CD4-positive, alpha-beta T cell treated with Interleukin-17A for 4 hours (primary cell): Measurements from ENCODE around the gene TXNDC5.

Experiments
- DNase-seq: peaks from one replicate; pipeline ENCODE4 v3.0.0-alpha.2; 2020; ENCODE audit warnings: mixed read lengths

The TXNDC5 gene

DNA sequence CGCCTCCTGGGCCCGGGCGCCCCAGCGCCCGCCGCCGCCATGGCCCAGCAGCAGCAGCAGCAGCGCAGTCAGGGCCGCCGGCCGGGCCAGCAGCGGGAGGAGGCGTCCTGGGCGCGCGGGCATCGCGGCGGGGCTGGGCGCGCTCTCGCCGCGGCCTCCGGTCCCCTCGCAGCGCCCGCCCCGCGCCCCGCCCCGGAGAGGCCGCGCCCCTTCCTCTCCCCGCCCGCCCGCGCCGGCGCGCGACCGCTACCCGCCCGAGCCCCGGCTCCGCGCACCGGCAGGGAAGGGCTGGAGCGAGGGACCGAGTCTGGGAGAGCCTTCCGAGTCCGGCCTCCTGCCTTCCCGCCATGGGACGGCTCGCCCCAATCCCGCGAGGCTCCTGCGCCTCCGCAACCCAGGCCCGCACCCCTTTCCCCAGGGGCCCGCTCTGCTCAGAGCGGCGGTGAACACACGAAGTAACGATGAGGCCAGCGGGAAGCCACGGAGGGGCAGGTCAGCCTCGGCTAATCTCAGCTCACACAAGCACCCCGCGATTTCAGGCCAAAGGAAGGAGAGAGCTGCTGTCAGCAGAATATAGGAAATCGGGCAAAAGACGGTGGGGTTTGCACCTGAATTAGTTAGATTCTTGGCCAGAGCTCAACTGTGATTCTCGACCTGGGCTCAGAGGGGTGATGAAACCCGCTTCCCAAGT, at the start of gene TXNDC5:
Gene TXNDC5, minus strand, starts transcription at position 135 of the 691 bp plus-strand sequence. Its CDS starts 12 bp downstream, at position 123.
- peak; percentile 83 for DNase-seq

DNA sequence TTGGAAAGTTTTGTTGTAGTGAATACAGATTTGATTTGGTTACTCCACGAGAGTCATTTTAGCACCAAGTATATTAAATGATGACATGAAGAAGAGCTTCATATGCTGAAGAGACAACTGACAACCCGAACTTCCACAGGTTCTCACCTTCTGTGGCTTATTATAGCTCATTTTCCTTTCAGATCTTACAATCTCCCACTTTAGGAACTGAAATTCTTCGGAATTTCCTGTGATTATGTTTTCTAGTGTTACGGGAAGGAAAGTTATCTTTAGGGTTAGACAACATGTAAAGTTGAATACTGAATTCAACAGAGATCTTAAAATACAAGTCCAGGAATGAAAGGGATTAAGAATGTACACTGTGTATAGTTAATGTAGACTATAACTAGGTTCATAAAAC, 49.6 kb upstream of the TXNDC5 start:
- no peak for DNase-seq

DNA sequence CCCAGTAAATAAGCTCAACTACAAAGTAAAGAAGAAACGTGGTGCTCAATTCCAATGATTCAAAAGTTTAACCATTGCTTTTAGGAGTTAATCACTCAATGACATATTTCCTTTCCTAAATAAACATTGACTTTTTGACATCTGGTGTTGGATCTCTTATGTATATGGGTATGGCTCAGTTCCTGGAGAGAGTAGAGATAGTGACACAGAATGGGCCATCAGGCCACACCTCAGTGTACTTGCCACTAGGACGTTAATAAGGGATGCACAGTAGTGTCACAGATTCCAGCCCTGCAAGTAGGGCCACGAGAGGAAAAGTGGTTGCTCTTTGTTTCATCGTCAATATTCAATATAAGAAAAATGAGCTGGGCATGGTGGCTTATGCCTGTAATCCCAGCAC, 48.9 kb upstream of the TXNDC5 start:
- no peak for DNase-seq

GRCh38 chr6:7958464-7958863, 47.9 kb upstream of the TXNDC5 start:
- no peak for DNase-seq

GRCh38 chr6:7956257-7956656, 45.7 kb upstream of the TXNDC5 start:
- no peak for DNase-seq

- no peak for DNase-seq
Observed at GRCh38 chr6:7954477-7955200, 44.1 kb upstream of the TXNDC5 start.

GRCh38 chr6:7953753-7954152, 43.2 kb upstream of the TXNDC5 start:
- DNase-seq, result no peak

- no peak for DNase-seq
Observed at GRCh38 chr6:7939864-7940228, 29.3 kb upstream of the TXNDC5 start.

DNA sequence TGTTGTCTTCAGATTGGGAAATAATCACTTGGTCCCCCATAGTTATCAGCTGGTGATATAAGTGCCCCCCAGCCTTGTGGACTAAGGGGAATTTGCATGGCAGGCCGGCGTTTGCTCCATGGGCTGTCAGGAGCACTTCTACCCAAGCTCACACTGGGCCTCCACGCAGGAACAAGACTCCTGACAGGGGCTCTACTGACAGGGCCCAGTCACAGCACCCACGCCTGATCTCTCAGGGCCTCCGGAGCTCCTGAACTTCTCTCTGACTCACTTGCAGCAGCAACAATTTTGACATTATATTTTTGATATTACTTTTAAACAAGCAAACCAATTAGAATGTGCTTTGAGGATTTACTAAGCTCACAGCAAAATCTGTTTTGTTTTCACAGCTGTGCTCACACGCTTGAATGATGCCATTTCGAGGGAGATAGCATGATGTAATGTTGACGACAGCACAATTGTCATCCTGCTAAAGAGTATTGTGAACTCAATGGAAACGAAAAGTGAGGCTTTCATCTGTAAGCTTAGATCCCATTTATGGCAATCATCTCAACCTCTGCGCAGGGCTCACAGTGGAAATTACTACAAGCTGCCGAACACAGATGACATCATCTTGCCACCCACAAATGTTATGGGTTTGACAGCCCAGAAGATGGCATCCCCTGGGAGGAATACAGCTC, 28.7 kb upstream of the TXNDC5 start:
- no peak for DNase-seq

DNA sequence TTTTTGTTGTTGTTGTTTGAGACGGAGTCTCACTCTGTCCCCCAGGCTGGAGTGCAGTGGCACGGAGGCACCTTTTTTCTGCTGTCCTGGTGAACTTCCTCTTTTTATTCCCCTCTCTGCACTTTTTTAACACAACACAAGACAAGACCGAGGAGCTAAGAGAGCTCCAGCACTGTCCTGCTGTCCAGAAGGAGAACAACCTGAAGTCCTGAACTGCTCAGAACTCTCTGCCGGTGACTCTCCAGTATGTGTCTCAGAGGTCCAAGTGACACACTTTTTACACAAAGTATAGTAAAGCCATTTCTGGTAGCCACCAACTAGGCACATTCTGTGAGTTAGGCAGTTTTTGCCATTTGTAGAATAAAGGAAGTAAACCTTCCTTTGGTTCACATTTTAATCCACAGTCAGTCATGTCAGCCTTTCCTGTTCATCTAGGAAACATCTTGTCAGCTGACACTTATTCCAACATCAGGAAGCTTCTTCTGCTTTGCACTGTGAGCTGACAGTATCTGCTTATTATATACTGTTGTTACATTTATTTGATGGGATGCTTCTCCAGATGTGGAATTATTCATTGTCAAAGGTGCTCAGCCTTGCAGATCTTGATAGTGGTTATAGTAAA, 28.1 kb upstream of the TXNDC5 start:
- no peak for DNase-seq

GRCh38 chr6:7933794-7934193, 23.2 kb upstream of the TXNDC5 start:
- DNase-seq, result no peak

GRCh38 chr6:7932625-7933024, 22.0 kb upstream of the TXNDC5 start:
- no peak for DNase-seq

- DNase-seq, result no peak
Observed at GRCh38 chr6:7924867-7925266, 14.3 kb upstream of the TXNDC5 start.

GRCh38 chr6:7922596-7922995, 12.0 kb upstream of the TXNDC5 start:
- DNase-seq, result no peak

DNA sequence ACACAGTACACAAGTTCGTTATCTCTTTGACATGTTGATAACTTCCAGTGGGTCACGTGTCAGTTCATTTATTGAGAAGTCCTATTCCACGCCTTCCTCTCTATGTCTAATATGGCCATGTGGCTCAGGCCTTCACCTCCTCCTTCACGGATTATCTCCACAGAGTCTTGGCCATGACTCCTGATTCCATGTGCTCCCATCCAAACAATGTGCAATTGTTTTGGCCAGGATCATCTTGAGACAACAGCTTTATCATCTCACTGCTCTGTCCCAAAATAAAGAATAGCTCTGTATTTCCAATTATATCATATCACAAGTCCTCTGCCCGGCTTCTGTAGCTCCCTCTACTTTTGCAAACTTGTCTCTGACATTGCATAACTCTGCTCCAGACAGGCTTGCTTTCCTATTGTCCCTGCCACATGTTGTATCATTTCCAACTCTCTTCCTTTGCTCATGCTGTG, 11.1 kb upstream of the TXNDC5 start:
- DNase-seq, result no peak

DNA sequence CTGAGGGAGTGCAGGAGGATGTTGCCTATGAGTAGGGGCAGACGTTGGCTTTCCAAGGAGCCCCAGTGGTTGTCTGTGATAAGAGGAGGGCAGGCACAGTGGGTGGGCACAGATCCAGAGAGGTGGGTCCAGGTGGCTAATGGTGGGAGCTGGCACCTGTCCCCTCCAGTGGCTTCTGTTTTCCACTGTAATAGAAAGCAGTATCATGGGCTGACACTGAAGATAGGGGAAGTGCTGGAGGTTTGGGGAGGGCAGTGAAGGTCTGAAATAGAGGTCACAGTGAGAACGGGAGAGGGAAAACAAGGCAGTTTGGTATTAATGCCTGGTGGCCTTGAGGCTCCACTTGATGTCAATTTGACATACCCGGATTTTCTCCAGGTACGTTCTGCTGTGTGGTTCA, 10.5 kb upstream of the TXNDC5 start:
- no peak for DNase-seq

DNA sequence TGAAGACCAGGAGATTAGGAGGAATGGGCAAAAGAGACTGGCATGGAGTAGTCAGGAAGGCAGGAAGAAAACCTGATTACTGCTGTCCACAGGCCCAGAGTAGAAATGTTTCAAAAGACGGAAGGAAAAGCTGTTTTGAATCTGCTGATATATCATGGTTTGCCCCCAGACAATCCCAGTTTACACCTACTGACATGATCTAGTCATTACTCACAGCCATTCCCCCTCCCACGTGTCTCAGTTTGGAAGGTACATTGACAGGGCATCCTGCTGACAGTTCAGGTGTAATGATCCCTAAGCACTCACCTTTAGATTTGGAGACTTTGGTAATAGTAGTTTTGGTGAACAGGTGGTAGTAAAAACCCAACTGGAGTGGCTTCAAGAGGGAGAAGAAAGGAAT, 9.8 kb upstream of the TXNDC5 start:
- DNase-seq, result no peak

- peak; percentile 21 for DNase-seq
Observed at GRCh38 chr6:7919871-7920270, 9.3 kb upstream of the TXNDC5 start.

GRCh38 chr6:7918403-7918802, 7.8 kb upstream of the TXNDC5 start:
- no peak for DNase-seq

GRCh38 chr6:7917729-7918128, 7.1 kb upstream of the TXNDC5 start:
- DNase-seq, result no peak

- no peak for DNase-seq
Observed at GRCh38 chr6:7916959-7917358, 6.4 kb upstream of the TXNDC5 start.

GRCh38 chr6:7914991-7915789, 4.6 kb upstream of the TXNDC5 start:
- DNase-seq, result no peak

DNA sequence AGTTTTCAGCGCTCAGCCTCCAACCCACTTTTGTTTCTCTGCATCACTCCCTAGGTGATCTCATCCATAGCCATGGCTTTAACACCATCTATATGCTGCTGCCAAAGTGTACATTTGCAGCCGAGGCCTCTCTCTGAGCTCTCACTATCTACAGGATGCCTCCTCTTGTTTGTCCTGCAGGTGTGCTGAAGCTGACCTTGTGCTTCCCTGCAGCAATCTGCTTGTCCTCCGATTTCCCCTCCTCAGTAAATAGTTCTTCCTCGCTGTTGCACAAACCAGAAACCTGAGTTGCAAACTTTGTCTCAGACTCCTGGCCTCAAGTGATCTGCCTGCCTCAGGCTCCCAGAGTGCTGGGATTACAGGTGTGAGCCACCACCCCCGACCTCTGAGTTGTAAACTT, 3.7 kb upstream of the TXNDC5 start:
- no peak for DNase-seq
